Esophagus squamous epithelium (tissue), 4 donors: ENCODE results near the gene SLC2A13.

ENCODE experiments used
- CTCF ChIP-seq, 6 experiments: fragments of 450-650 bp in 4 of 6; fragments of 200-600 bp in 2 of 6; sonication (generic) in 2 of 6; IDR thresholded peaks; one replicate each; pipeline ENCODE4 v1.5.1; 2016 to 2019; ENCODE audit warnings: antibody characterized with exemption in 6 of 6, mild to moderate bottlenecking in 4 of 6, moderate library complexity in 4 of 6
- POLR2A ChIP-seq, 4 donors: fragments of 450-650 bp; IDR thresholded peaks; one replicate each; pipeline ENCODE4 v1.6.1; 2017; ENCODE audit warnings: antibody characterized with exemption in 4 of 4, mild to moderate bottlenecking in 4 of 4, moderate library complexity in 3 of 4

GRCh38 chr12:40117818-40118217 lies 11.9 kb upstream of the SLC2A13 start:
- TF ChIP-seq CTCF (IDR thresholded peaks at IDR 0.05) (no peak), POLR2A (IDR thresholded peaks at IDR 0.05) (no peak)
